SIG-M5 treated with dmso at 0.1 percent for 504 hours (cell line): Measurements from ENCODE around the gene PPP4R1.
"Not testable (repeated sequence)": the region's sequence is repeated elsewhere in the genome, so short reads cannot be mapped to it uniquely, and the experiment has no call there.

ENCODE experiments used
- DNase-seq: peaks from one replicate; lab custom pipeline; 2025; ENCODE audit not compliant: unreplicated experiment; lab: John Stamatoyannopoulos, UW

Gene PPP4R1

GRCh38 chr18:9614401-9615279, at the start of gene PPP4R1:
PPP4R1 (minus strand) TSS chr18:9614559; CDS start chr18:9614484, 75 bp downstream.
- DNase-seq, result peak; percentile 57

DNA sequence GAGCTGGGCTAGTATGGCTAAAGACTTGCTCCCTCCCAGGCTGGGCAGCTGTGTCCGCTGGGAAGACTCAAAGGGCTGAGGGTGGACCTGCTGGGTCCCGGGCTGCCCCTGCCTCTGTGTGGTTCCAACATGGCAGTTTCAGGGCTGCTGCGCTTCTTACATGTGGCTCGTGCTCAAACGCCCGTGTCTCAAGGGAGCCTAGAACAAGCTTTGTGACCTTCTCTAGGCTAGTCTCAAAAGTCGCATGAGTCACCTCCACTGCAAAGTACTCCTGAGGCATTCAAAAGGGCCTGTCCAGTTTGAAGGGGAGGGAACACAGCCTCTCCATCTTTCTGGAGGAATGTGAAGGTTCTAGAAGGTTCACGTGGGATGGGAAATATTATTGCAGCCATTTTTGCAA, 49.0 kb upstream of the PPP4R1 start:
- DNase-seq, result no peak

- no peak for DNase-seq
Measured at GRCh38 chr18:9661564-9661963, 47.2 kb upstream of the PPP4R1 start.

DNA sequence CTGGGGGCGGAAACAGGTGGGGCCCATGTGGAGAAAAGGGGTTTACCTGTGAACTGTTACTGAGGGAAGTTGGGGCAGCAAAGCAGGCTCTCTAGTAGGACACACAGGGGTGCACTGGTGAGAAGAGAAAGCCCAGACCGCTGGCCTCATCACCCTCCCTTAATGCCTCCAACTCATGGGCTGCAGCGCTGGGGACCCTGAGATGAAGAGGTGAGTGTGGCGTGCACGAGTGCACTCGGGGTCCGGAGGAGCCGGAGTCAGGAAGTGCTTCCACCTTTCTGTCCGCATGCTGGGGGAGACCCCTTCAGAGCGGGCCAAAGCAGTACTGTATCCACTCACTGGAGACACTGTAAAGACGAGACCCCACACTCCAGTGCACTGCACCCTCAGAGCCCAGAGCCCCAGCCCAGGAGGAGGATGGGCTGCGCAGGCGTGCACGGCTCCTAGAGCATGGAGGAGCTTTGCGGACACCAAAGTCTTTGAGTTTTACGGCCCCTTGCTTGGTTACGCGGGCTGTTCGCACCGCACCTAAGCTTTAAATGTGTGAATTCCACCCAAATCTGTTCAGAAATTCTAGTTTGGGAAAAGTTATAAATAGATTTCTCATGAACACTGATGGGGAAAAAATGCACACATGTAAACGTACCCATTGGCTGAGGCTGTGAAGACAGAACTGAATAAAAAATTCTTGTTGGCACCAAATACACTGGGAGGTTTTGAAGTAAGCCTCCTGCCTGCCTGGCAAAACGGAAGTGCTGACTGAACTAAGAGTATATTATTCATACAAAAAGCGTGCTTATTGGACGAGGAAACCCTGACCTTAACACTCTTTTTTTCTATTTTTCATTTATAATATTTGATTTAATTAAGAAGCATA, 45.4 kb upstream of the PPP4R1 start:
- no peak for DNase-seq

GRCh38 chr18:9658087-9658641, 43.8 kb upstream of the PPP4R1 start:
- no peak for DNase-seq

DNA sequence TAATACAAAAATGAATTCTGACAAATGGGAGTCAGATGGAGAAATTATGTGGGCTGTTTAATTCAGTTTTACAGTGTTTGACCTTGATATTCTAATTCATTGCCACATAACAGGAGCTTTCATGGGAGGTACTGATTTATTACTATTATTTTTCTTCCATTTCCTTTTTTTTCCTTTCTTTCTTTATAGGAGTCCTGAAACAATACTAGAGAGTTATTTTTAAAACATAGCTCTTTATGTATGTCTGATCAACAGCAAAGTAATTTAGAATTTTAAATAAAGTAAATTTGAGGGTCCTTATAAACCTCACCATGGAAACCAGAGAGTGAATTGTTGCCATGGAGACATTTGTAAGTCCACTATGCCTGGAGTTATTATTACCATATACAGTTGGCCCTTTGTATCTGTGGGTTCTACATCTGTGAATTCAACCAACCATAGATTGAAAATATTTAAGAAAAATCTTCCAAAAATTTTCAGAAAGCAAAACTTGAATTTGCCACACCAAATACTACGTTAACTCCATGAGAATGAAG, 40.9 kb upstream of the PPP4R1 start:
- no peak for DNase-seq

DNA sequence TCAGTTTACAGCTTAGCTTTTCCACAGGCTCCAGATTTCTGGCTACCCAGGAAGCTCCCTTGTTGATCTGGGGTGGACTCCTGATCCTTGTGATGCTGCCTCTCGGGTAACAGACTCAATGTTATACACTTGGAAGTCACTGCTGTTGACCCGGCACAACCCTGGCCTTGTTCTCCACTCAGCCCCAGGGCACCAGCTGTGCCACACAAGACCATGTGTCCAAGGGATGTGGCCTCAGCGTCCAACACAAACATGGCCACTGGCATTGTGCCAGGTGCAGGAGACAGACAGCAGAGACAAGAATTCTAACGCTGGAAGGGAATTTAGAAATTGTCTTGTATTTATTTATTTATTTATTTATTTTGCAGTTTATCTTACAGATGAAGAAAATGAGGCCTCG, 39.0 kb upstream of the PPP4R1 start:
- DNase-seq, result no peak

DNA sequence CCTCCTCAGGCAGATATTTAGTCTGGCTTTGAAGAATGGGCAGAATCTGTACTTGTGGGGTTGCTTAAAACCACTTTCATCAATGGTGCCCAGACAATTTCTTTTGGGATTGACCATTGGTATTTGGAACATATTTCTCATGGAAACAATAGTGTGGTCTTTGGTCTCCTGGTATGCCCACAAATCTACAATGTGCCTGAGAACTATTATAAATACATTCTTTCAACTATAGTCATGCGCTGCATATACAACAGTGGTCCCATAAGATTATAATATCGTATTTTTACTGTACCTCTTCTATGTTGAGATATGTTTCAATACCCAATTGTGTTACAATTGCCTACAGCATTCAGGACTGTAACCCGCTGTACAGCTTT, 34.8 kb upstream of the PPP4R1 start:
- no peak for DNase-seq

- no peak for DNase-seq
Measured at GRCh38 chr18:9648431-9649163, 34.2 kb upstream of the PPP4R1 start.

- DNase-seq, result peak; percentile 43
Measured at GRCh38 chr18:9647496-9648323, 33.4 kb upstream of the PPP4R1 start.

DNA sequence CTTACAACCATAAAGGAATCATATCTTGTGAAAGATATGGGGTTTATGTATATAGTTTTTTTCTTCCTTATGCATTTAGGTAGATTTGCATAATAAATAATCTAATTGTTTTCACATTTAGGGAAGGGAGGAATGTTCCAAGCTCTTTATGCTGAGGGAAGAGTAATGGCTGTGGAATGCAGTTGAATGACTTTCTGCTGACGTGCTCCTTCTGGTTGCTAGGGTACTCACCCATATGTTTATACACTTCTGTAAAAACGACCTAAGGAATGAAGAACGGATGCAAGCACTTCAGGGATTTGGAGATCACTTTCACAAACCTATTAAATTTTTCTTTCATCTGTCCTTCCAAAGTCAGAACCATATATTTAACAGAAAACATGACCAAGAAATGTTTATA, 29.2 kb upstream of the PPP4R1 start:
- DNase-seq, result peak; percentile 51

- DNase-seq, result no peak
Measured at GRCh38 chr18:9642799-9643462, 28.6 kb upstream of the PPP4R1 start.

DNA sequence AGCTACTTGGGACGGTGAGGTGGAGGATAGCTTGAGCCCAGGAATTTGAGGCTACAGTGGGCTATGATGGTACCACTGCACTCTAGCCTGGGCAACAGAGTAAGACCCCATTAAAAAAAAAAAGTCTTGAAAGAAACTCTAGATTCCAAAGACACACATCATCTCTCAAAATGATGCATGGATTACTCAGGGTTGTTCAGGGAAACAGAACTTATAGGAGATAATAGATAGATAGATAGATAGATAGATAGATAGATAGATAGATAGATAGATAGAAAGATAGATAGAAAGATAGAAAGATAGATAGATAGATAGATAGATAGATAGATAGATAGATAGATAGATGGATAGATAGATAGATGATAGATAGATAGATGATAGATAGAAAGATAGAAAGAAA, 26.7 kb upstream of the PPP4R1 start:
- DNase-seq, result not testable (repeated sequence)

DNA sequence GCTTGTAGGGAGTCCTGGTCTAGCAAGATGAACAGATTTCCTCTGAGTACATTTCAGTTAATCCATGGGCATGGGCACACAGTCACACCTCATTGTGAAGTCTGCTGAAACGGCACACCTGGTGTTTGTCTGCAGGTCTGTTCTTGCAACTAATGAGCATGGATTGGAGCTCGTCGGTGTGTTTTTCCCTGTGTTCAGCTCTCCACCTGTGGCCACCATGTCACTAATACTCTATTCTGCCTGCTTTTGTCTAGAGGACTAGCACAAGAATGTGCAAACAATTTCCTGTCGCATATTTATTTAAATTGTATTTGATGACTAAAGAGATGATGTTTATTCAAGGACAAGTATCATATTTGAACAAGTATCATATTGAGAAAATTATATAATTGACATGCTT, 24.5 kb upstream of the PPP4R1 start:
- no peak for DNase-seq

- no peak for DNase-seq
Measured at GRCh38 chr18:9637036-9637767, 22.8 kb upstream of the PPP4R1 start.

DNA sequence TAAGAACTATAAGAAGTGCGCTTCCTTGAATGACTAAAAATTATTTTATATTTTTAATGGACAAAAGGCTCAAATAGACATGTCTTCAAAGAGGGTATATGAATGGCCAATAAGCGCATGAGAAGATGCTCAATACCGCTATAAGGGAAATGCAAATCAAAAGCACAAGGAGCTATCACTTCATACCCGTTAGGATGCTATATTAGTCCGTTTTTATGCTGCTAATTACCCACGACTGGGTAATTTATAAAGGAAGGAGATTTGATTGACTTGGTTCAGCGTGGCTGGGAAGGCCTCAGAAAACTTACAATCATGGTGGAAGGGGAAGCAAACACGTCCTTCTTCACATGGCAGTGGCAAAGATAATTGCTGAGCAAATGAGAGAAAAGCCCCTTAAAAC, 20.5 kb upstream of the PPP4R1 start:
- DNase-seq, result no peak

DNA sequence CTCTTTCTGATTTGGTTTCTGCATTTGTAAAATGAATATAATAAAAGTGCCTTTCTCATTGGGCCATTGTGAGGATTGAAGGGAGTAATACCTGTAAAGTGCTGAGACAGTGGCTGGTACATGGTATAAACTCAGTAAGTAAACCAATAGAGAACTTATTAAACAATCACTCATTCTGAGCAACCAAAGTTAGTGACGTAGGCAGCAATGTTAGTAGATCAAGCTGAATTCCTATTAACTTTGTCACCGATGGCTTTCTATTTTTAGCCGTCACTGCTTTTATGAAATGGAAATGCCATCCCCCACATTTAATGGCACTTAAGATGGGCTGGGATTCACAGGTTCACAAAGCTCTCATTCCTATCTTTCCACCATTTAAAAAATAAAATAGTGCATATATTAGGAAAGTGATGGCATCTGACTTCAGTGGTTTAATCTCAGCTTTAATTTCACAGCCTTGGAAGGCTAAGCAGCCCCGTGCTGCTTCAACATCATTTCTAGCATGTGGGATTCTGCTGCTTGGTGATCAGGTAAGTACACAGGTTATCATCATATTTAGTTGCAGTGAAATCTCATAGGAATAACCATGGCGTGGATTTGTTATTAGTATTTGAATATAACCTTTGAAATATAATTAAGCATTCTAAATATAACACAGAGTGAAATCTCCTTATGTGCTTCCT, 17.6 kb upstream of the PPP4R1 start:
- DNase-seq, result no peak

GRCh38 chr18:9630444-9630843, 16.1 kb upstream of the PPP4R1 start:
- no peak for DNase-seq
